GM18526 (cell line): ENCODE results near the gene KRTAP13-4.

Source experiments
- POLR2A ChIP-seq: IDR thresholded peaks from 3 replicates; pipeline ENCODE4 v1.6.1; 2011; ENCODE audit not compliant: insufficient read length; ENCODE audit errors: extremely low read depth

The KRTAP13-4 gene, protein sequence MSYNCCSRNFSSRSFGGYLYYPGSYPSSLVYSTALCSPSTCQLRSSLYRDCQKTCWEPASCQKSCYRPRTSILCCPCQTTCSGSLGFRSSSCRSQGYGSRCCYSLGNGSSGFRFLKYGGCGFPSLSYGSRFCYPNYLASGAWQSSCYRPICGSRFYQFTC

DNA sequence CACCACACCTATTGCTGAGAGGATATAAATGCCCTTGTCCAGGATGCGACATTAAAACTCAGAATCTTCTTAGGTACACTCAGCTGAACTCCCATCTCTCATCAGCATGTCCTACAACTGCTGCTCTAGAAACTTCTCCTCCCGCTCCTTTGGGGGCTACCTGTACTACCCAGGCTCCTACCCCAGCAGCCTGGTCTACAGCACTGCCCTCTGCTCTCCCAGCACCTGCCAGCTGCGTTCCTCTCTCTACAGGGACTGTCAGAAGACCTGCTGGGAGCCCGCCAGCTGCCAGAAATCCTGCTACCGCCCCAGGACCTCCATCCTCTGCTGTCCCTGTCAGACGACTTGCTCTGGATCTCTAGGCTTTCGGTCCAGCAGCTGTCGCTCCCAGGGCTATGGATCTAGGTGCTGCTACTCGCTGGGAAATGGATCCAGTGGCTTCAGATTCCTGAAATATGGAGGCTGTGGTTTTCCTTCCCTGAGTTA, at the start of gene KRTAP13-4:
TSS of gene KRTAP13-4 (plus strand) at position 51 of the 486 bp plus-strand sequence. CDS start at position 107, 56 bp downstream.
- no peak for TF ChIP-seq POLR2A

DNA sequence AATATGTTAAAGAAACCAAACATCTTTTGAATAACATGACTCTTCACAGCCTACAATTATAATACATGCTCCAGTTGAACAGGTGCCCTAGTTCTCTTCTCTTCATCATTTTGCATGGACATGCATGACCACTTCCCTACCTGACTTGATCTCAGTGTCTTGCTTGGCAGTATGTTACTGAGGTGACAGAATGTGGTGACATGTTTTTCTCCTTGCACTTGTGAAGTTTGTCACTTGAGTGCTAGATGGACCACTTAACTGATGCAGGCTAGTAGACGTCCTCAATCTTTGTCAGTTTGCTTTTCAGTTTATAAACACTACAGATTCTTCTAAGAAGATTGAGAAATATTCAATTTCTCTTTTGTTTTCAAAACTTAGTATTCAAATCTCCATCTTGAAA, 47.8 kb upstream of the KRTAP13-4 start:
- no peak for TF ChIP-seq POLR2A

DNA sequence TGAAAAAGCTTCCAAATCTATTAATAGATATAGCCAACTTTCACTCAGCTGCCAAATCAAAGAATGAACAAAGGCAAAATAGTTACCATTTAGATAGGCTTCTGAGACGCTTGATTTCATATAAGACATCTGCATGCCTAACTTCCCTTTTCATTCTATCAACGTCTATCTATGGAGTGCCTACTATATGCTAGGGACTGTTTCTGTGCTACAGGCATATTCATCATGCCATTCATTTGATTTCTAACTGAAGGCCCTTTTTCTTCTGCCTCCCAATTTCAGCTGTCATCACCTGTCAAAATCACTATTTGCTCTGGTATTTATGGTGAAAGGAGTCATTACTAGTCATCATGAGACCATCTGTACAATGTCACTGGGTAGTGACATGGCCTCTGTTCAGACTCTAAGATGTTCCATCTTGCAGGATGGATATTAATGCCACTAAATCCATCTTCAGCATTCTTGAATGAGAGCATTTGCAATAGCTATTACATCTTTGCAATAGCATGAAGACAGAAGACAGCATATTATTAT, 38.5 kb upstream of the KRTAP13-4 start:
- TF ChIP-seq POLR2A = no peak

DNA sequence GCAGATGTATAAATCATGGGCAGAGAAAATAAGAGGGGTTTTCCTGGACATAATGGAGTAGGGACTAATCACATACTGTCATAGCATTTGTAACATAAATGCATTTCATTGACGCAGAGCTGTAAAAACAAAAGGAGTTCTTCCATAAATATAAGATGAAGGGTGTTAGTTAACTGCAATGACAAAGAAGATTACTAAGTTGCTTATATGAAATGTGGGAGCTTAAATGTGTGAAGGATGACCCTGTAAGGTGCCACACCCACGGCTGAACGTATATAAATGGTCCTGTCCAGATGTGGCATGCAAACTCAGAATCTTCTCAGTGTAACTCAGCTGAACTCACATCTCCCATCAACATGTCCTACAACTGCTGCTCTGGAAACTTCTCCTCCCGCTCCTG, 34.3 kb upstream of the KRTAP13-4 start, which contains the start of gene KRTAP13-1:
TSS of gene KRTAP13-1 (plus strand) at position 301 of the 400 bp plus-strand sequence. CDS start at position 357, 56 bp downstream.
- no peak for TF ChIP-seq POLR2A

DNA sequence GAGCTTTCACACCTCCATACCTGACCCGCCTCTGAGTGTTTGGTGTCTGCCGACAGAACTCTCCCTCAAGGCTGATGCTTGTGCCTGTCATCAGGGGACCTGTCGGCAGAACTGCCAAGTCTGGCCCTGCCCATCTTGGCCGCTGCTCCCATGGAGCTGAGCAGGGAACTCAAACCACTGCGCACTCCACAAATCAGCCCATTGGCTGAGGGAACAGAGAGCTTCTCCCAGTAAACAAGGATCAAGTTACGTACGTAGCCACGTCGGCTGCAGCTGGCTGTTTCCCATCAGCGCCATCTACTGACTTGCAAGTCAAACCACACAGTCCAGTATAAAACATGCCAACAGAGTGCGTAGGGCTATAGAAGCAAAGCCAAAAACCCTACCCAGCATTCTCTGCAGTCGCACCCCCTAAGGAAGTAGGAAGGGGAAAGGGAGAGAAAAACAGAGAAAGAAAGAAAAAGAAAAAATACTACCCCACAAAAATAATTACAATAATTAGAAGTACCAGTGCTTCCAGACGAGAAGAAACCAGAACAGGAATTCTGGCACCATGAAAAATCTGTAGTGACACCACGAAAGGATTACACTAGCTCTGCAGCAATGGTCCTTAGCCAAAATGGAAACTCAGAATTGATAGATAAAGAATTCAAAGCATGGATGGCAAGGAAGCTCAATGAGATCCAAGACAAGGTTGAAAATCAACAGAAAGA, 21.1 kb upstream of the KRTAP13-4 start:
- TF ChIP-seq POLR2A = no peak

DNA sequence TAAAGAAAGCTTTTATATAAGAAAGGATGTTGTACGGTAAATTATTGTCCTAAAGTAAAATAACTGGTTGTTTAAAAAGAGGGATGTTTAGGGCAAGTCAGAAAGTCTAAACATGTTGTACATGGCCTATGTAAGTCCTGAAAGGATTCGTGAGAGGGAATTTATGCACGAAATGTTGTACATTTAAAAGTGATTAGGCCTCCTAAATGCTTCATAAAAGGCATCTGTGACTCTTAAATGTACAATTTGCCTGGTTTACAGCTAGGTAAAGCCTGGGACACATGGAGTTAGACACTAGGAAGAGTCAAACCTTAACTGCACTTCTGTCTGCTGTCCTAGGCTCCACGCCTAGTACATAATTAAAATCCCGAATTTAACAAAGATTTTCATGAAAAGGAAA, 14.0 kb upstream of the KRTAP13-4 start:
- TF ChIP-seq POLR2A = no peak

DNA sequence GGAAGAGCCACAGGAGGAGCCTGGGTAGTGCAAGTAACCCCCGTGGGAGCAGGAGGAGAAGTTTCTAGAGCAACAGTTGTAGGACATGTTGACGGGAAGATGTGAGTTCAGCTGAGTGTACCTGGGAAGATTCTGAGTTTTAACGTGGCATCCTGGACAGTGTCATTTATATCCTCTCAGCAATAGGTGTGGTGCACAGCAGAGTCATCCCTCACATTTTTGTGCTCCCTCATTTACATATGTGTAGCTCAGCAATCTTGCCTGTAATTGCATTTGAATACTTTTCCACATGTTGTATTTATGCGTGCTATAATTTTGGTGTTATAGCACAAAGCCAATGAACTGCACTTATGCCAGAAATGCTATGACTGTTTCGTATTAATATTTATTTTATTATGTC, 4.2 kb upstream of the KRTAP13-4 start, which contains the start of gene KRTAP13-3:
TSS of gene KRTAP13-3 (minus strand) at position 101 of the 400 bp plus-strand sequence. CDS start at position 87, 14 bp downstream.
- TF ChIP-seq POLR2A = no peak

DNA sequence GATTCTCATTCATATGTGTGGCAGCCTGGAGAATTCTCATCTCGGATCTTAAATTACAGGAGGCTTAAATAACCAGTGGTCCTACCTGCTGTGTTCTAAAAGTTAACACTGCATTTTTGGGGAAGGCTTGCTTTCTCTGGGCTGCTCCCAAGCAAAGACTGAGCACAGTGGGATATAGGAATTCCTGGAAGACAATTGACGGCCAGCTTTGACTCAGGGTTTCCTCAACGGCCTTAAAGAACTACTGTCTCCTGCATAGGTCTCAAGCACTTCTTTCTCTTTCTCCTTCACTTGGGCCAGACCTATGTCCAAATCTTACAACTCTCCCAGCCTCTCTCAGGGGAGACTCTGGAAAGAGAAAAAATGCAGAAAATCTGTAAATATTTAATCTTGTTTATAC, 3.3 kb upstream of the KRTAP13-4 start:
- no peak for TF ChIP-seq POLR2A

DNA sequence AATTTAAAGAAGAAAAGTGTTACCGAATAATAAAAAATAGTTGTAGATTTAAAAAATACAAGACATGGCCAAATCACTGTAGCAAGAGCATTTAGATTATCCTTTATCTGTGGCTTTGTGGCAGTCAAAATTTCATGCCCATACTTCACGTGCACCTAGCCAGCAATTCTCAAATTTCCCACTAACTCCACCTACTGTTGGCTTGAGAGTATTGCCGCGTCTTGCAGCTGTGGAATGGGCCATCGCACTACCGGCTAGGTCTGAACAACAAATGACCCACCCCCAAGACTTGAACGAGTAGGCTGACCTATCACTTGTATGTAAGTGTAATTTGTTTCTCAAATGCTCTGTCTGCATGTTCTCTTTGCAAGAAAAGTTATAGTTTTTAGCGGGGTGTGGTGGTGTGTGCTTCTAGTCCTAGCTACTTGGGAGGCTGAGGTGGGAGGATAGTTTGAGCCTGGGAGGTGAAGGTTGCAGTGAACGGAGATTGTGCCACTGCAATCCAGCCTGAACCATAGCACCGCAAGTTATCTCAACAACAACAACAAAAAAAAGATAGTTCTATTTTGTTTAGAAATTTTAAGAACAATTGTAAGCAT, 4.1 kb downstream of the KRTAP13-4 start:
- TF ChIP-seq POLR2A = no peak

DNA sequence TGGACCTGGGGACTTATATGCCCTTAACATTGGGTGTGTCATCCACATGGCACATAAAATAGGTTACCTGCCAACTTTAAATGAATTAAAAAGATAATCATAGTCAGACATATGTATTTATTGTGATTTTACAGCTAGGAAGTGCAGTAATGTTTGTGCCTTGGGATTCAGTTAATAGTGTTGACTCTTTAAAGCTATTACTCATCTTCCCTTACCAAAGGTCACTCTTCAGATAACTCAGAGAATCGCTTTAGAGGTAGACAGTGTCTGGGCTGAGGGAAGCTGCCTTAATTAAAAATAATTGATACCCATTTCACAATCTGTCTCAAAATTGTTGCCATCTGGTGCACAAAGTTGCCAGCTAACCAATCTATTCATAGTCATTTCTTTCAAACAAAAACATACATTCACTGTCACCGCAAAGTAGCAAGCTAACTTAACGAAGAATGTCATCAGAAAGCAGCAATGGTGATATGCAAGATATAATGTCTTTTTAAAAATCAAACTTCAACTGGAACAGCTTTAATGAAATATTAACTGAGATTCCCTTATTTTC, 7.1 kb downstream of the KRTAP13-4 start:
- no peak for TF ChIP-seq POLR2A

DNA sequence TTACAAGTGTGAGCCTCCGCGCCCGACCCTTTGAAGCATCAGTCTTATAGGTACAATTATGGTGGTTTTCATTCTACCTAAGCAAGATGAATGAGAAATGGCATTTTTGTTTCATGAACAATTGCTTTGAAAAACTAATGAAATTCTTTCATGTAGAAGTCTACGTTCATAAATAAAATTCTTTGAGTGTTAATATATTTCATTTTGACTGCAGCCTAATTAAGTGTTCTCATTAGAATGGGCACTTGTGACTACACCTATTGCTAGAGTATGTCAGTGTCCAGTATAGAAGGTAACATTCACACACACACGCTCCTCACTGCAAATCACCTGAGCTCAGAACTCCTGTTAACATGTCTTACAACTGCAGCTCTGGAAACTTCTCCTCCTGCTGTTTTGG, 10.0 kb downstream of the KRTAP13-4 start, which contains the start of gene KRTAP15-1:
TSS of gene KRTAP15-1 (plus strand) at position 301 of the 400 bp plus-strand sequence. CDS start at position 354, 53 bp downstream.
- TF ChIP-seq POLR2A = no peak

DNA sequence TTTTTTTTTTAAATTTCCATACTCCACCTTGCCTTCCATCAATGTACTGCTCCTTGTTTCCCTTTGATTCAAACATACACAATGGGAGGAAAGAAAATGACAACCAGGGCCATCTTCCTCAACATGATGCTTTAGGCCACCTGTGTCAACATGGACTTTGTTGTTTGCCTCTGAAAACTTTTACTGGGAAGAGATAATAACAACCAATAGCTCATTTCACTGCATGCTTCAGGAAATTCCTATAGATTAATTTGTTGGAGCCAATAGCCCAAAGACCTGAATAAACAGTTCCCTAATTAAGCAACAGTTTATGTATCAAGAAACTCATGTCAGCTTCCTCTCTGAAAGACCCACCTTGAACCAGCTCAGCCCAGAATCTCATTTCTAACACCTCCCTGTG, 13.2 kb downstream of the KRTAP13-4 start:
- TF ChIP-seq POLR2A = no peak

DNA sequence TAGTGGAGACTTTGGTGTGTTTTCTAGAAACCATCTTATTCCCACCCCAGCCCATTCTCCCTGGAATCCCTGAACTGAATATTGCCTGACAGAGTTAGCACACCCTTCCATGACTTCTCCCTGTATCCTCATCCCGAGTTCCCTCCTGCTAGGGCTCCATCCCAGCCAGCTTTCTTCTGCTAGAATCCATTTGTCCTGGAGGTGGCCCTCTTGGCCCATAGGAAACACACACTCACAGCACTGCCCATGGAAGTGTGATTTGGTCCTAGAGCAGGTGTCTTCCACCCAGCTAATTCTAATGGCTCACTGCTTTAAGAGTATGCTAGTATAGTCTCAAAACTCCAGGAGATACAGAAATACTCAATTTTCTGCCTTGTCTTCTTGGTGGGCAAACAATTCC, 14.2 kb downstream of the KRTAP13-4 start:
- no peak for TF ChIP-seq POLR2A

DNA sequence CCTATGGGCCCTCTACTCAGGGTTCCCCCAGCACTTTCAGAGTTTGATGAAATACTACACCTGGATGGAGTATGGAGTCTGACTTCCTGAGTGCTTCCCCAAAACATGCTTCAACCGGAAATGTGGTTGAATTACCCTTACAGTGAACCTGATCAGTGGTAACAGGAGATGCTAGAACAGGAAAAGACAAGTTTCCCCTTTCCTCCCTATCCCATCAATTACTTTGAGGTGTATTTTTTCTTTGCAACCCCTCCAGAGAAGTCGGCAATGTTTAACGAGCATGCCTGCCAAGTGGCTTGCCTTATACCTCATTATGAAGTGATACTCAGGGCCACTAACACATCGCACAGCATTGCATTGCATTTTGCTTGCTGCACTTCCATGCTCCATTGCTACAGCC, 17.0 kb downstream of the KRTAP13-4 start:
- no peak for TF ChIP-seq POLR2A

DNA sequence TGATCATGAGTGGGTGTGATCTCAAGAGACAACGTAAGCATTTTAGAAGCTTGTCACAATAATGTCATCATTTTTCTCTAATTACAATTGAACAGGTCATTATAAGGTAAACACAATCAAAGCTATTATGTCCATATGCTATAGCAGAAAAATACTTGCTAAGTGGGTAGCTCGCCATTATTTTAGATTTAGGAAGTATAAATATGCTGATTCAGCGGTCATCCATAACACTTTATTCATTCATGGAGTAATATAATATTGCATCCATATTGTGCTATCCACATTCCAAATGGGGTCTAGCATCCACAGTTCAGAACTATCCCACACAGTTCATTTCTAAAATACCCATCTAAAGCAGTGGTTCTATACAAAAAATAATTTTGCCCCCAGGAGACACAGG, 18.5 kb downstream of the KRTAP13-4 start:
- TF ChIP-seq POLR2A = no peak

DNA sequence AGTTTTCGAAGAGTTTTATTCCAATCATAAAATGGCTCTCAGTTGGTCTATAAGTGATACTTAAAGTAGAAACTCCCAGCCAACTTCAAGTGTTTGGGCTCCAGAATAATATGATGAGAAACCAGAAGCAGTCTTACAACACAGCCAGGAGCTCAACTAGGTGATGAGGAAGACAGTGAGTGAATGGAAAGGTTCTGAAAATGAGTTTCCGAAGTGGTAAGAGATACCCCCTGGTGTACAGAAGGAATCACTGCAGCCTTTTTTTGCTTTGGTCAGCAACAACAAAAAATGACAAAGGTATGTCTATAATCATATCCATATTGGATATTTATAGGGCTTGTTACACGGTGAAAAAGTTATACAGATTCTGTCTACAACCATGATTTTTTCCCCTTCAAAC, 33.7 kb downstream of the KRTAP13-4 start:
- TF ChIP-seq POLR2A = no peak
